Neural cell (in vitro differentiated cells): ENCODE data around the gene BLTP2. TPM values are rescaled to one million over a fixed set of nuclear protein-coding genes. Genes with fewer than 3 reads are reported as not detected.

ENCODE experiments used
- H2AFZ ChIP-seq: fragments of 200-600, 300-800 bp; sonication (generic), shearing (Covaris generic); 2 replicates; pipeline ENCODE4 v1.6.0; 2014; ENCODE audit warnings: low read depth, mild to moderate bottlenecking, antibody characterized with exemption, low read length, moderate library complexity
- H3F3A ChIP-seq: fragments of 200-600 bp; shearing (Covaris generic); 2 replicates; pipeline ENCODE4 v1.6.1; 2016; ENCODE audit warnings: mild to moderate bottlenecking, moderate library complexity, mixed read lengths, antibody characterized with exemption, low read length; ENCODE audit not compliant: insufficient read depth, poor library complexity, severe bottlenecking
- H3K27ac ChIP-seq: fragments of 200-600, 300-800 bp; sonication (generic), shearing (Covaris generic); 2 replicates; pipeline ENCODE4 v1.5.1; 2014; ENCODE audit warnings: mild to moderate bottlenecking, low read length, moderate library complexity
- H3K27me3 ChIP-seq: fragments of 300-800, 200-600 bp; sonication (generic), shearing (Covaris generic); 2 replicates; pipeline ENCODE4 v1.6.0; 2014; ENCODE audit warnings: mild to moderate bottlenecking, low read depth, low read length, moderate library complexity; ENCODE audit not compliant: insufficient read depth
- H3K36me3 ChIP-seq: fragments of 300-800, 200-600 bp; sonication (generic), shearing (Covaris generic); 2 replicates; pipeline ENCODE4 v1.5.1; 2014; ENCODE audit warnings: mild to moderate bottlenecking, antibody characterized with exemption, low read length, moderate library complexity; ENCODE audit not compliant: insufficient read depth
- H3K4me2 ChIP-seq: fragments of 300-800, 200-600 bp; sonication (generic), shearing (Covaris generic); 2 replicates; pipeline ENCODE4 v1.6.0; 2014; ENCODE audit warnings: mild to moderate bottlenecking, low read length
- H3K4me3 ChIP-seq: fragments of 300-800, 200-600 bp; sonication (generic), shearing (Covaris generic); 2 replicates; pipeline ENCODE4 v1.5.1; 2014; ENCODE audit warnings: mild to moderate bottlenecking, low read length, moderate library complexity
- H3K79me2 ChIP-seq: fragments of 200-600 bp; shearing (Covaris generic); replicated peaks from 2 replicates; pipeline ENCODE4 v1.6.0; 2014; ENCODE audit warnings: mild to moderate bottlenecking, low read length, moderate library complexity; ENCODE audit not compliant: insufficient read depth
- H3K9ac ChIP-seq: fragments of 300-800, 200-600 bp; sonication (generic), shearing (Covaris generic); 2 replicates; pipeline ENCODE4 v1.6.1; 2016; ENCODE audit warnings: mild to moderate bottlenecking, low read length, mixed read lengths
- H3K9me2 ChIP-seq: fragments of 200-600 bp; shearing (Covaris generic); 2 replicates; pipeline ENCODE4 v1.6.1; 2016; ENCODE audit warnings: mild to moderate bottlenecking, low read length, mixed read lengths; ENCODE audit not compliant: insufficient read depth
- H3K9me3 ChIP-seq: fragments of 200-600, 300-800 bp; sonication (generic), shearing (Covaris generic); 2 replicates; pipeline ENCODE4 v1.6.1; 2016; ENCODE audit warnings: mild to moderate bottlenecking, mixed run types, low read length, moderate library complexity, mixed read lengths
- H4K20me1 ChIP-seq: fragments of 200-600 bp; shearing (Covaris generic); 2 replicates; pipeline ENCODE4 v1.6.1; 2016; ENCODE audit warnings: mild to moderate bottlenecking, mixed run types; ENCODE audit not compliant: insufficient read depth
- EP300 ChIP-seq: fragments of 450-650 bp; conservative IDR thresholded peaks from 2 replicates; pipeline ENCODE4 v1.6.1; 2014; ENCODE audit warnings: antibody characterized with exemption, mild to moderate bottlenecking, moderate library complexity; ENCODE audit not compliant: poor library complexity, severe bottlenecking
- EZH2 ChIP-seq: fragments of 200-600, 300-800 bp; shearing (Covaris generic), sonication (generic); IDR thresholded peaks from 2 replicates; pipeline ENCODE4 v1.6.1; 2014; ENCODE audit warnings: antibody characterized with exemption, low read length, borderline replicate concordance, mild to moderate bottlenecking; ENCODE audit not compliant: insufficient read depth, poor library complexity, severe bottlenecking
- MXI1 ChIP-seq: fragments of 450-650 bp; conservative IDR thresholded peaks from 2 replicates; pipeline ENCODE4 v1.6.1; 2014; ENCODE audit warnings: antibody characterized with exemption, mild to moderate bottlenecking; ENCODE audit not compliant: poor library complexity, severe bottlenecking
- POLR2AphosphoS5 ChIP-seq: IDR thresholded peaks from 2 replicates; pipeline ENCODE4 v1.6.1; 2012
- RAD21 ChIP-seq: fragments of 450-650 bp; conservative IDR thresholded peaks from 2 replicates; pipeline ENCODE4 v1.6.1; 2014; ENCODE audit warnings: antibody characterized with exemption, mild to moderate bottlenecking, moderate library complexity
- SMC3 ChIP-seq: fragments of 450-650 bp; conservative IDR thresholded peaks from 2 replicates; pipeline ENCODE4 v1.6.1; 2014; ENCODE audit warnings: antibody characterized with exemption, mild to moderate bottlenecking, moderate library complexity; ENCODE audit not compliant: poor library complexity
- TAF1 ChIP-seq: IDR thresholded peaks from 2 replicates; pipeline ENCODE4 v1.6.1; 2012; ENCODE audit warnings: low read depth
- polyA plus RNA-seq: library from polyadenylated mRNA; depleted of rRNA; stranded (reverse); fragments of >200 nt; gene quantifications from 2 replicates; pipeline ENCODE4 v1.2.3, GENCODE V29; 2014
- TF ChIP-seq, protein P1 (sequence below): fragments of 450-650 bp; IDR thresholded peaks from 2 replicates; pipeline ENCODE4 v1.5.1; 2014; ENCODE audit warnings: antibody characterized with exemption, mild to moderate bottlenecking, moderate library complexity; ENCODE audit not compliant: poor library complexity, severe bottlenecking
- TF ChIP-seq, protein P2 (sequence below): IDR thresholded peaks from 2 replicates; pipeline ENCODE4 v1.6.1; 2012; ENCODE audit warnings: borderline replicate concordance

Gene BLTP2
- polyA plus RNA-seq, 1 donor from 2014 or later: 54.4 TPM

GRCh38 chr17:28643983-28644786, 773 bp downstream of the BLTP2 start:
- peaks cover 4% of the 10 kb centered on the region for H3F3A ChIP-seq
- H2AFZ ChIP-seq: peak overlapping the region; percentile 84
- H3K4me3 ChIP-seq: peak overlapping the region; percentile 78
- no peaks in the 10 kb centered on the region for H3K9me3 ChIP-seq
- no peaks in the 10 kb centered on the region for H3K36me3 ChIP-seq
- H3K27ac ChIP-seq: peak overlapping the region; percentile 90
- peaks cover 21% of the 10 kb centered on the region for H3K79me2 ChIP-seq
- H3K4me2 ChIP-seq: peak overlapping the region; percentile 92
- TF ChIP-seq POLR2AphosphoS5: no peak
- no peak for TF ChIP-seq RAD21
- no peak for TF ChIP-seq SMC3
- no peak for TF ChIP-seq EZH2
- TF ChIP-seq EP300: no peak
- TF ChIP-seq TAF1: no peak
- TF ChIP-seq MXI1: peak; percentile 54
- TF ChIP-seq, protein P1, sequence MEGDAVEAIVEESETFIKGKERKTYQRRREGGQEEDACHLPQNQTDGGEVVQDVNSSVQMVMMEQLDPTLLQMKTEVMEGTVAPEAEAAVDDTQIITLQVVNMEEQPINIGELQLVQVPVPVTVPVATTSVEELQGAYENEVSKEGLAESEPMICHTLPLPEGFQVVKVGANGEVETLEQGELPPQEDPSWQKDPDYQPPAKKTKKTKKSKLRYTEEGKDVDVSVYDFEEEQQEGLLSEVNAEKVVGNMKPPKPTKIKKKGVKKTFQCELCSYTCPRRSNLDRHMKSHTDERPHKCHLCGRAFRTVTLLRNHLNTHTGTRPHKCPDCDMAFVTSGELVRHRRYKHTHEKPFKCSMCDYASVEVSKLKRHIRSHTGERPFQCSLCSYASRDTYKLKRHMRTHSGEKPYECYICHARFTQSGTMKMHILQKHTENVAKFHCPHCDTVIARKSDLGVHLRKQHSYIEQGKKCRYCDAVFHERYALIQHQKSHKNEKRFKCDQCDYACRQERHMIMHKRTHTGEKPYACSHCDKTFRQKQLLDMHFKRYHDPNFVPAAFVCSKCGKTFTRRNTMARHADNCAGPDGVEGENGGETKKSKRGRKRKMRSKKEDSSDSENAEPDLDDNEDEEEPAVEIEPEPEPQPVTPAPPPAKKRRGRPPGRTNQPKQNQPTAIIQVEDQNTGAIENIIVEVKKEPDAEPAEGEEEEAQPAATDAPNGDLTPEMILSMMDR: peak; percentile 60
- H3K9me2 ChIP-seq: no peaks in the 10 kb centered on the region
- no peaks in the 10 kb centered on the region for H4K20me1 ChIP-seq
- H3K9ac ChIP-seq: peak overlapping the region; percentile 85
- H3K27me3 ChIP-seq: no peaks in the 10 kb centered on the region

DNA sequence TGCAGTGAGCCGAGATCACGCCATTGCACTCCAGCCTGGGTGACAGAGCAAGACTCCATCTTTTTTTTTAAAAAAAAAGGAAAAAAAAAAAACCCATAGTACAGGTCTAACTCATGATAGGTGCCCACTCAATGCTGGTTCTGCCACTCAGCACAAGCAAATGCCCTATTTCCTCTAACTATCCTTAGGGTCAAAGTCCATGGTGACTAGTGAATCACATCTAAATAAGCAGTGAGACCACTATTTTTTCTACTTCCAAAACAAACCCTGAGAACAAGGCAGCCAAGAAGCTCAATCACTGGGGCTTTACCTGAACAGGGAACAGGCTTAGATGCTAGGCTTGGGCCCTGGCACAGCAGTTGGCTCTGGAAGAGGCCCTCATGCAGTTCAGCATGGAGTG, 3.4 kb downstream of the BLTP2 start:
- H3K9ac ChIP-seq: no peak overlapping the region
- H3K4me2 ChIP-seq: no peak overlapping the region
- no peak overlapping the region for H2AFZ ChIP-seq
- no peak overlapping the region for H3K27ac ChIP-seq
- H3K79me2 ChIP-seq: peaks cover 21% of the 10 kb centered on the region
- TF ChIP-seq MXI1: no peak
- H3K36me3 ChIP-seq: peaks cover 6% of the 10 kb centered on the region
- peaks cover 4% of the 10 kb centered on the region for H3F3A ChIP-seq
- no peaks in the 10 kb centered on the region for H3K9me3 ChIP-seq
- no peaks in the 10 kb centered on the region for H3K9me2 ChIP-seq
- H3K4me3 ChIP-seq: no peak overlapping the region
- no peaks in the 10 kb centered on the region for H4K20me1 ChIP-seq
- no peaks in the 10 kb centered on the region for H3K27me3 ChIP-seq

- no peak overlapping the region for H3K4me2 ChIP-seq
- H3F3A ChIP-seq: no peaks in the 10 kb centered on the region
- no peaks in the 10 kb centered on the region for H4K20me1 ChIP-seq
- TF ChIP-seq EZH2: no peak
- no peak for TF ChIP-seq MXI1
- TF ChIP-seq, protein P2, sequence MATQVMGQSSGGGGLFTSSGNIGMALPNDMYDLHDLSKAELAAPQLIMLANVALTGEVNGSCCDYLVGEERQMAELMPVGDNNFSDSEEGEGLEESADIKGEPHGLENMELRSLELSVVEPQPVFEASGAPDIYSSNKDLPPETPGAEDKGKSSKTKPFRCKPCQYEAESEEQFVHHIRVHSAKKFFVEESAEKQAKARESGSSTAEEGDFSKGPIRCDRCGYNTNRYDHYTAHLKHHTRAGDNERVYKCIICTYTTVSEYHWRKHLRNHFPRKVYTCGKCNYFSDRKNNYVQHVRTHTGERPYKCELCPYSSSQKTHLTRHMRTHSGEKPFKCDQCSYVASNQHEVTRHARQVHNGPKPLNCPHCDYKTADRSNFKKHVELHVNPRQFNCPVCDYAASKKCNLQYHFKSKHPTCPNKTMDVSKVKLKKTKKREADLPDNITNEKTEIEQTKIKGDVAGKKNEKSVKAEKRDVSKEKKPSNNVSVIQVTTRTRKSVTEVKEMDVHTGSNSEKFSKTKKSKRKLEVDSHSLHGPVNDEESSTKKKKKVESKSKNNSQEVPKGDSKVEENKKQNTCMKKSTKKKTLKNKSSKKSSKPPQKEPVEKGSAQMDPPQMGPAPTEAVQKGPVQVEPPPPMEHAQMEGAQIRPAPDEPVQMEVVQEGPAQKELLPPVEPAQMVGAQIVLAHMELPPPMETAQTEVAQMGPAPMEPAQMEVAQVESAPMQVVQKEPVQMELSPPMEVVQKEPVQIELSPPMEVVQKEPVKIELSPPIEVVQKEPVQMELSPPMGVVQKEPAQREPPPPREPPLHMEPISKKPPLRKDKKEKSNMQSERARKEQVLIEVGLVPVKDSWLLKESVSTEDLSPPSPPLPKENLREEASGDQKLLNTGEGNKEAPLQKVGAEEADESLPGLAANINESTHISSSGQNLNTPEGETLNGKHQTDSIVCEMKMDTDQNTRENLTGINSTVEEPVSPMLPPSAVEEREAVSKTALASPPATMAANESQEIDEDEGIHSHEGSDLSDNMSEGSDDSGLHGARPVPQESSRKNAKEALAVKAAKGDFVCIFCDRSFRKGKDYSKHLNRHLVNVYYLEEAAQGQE: no peak
- no peak for TF ChIP-seq TAF1
- TF ChIP-seq EP300: no peak
- no peaks in the 10 kb centered on the region for H3K9me3 ChIP-seq
- no peaks in the 10 kb centered on the region for H3K27me3 ChIP-seq
- H3K27ac ChIP-seq: no peak overlapping the region
- no peak overlapping the region for H3K4me3 ChIP-seq
- H3K9me2 ChIP-seq: no peaks in the 10 kb centered on the region
- H3K9ac ChIP-seq: no peak overlapping the region
- H3K79me2 ChIP-seq: peaks cover 6% of the 10 kb centered on the region
- H3K36me3 ChIP-seq: peaks cover 6% of the 10 kb centered on the region
- H2AFZ ChIP-seq: no peak overlapping the region
These were observed 9.5 kb downstream of the BLTP2 start for GRCh38 chr17:28635506-28635905.
